Right lobe of liver (tissue), 6 donors: ENCODE measurements around the gene DICER1. TPM values are rescaled to one million over a fixed set of nuclear protein-coding genes. Genes with fewer than 3 reads are reported as not detected.

Experiments used
- ATAC-seq, 4 donors: fragments of 200-7000 bp; cut with Tn5 transposase; one replicate each; pipeline ENCODE4 v1.9.1; 2020; ENCODE audit warnings: mild to moderate bottlenecking in 4 of 4, moderate library complexity in 4 of 4
- DNase-seq, 3 donors: peaks; one replicate each; pipeline ENCODE4 v3.0.0-alpha.2; 2020
- H3K27ac ChIP-seq, 3 donors: fragments of 200-600 bp; one replicate each; pipeline ENCODE4 v1.8.0; 2022
- H3K27me3 ChIP-seq, 2 donors: fragments of 200-600 bp; one replicate each; pipeline ENCODE4 v1.8.0; 2022
- H3K36me3 ChIP-seq, 4 donors: fragments of 200-600 bp; sonication (generic) in 1 of 4; one replicate each; pipeline versions ENCODE4 v1.5.1 to v1.8.0; 2017 to 2022; ENCODE audit warnings: control low read depth in 1 of 4
- H3K4me1 ChIP-seq, 4 donors: fragments of 200-600 bp; sonication (generic) in 1 of 4; one replicate each; pipeline versions ENCODE4 v1.5.1 to v1.8.0; 2017 to 2022; ENCODE audit warnings: control low read depth in 1 of 4
- H3K4me3 ChIP-seq, 3 donors: fragments of 200-600 bp; one replicate each; pipeline ENCODE4 v1.8.0; 2022
- H3K9me3 ChIP-seq, 4 donors: fragments of 200-600 bp; sonication (generic) in 1 of 4; one replicate each; pipeline versions ENCODE4 v1.5.1 to v1.8.0; 2017 to 2022; ENCODE audit warnings: control low read depth in 1 of 4
- POLR2A ChIP-seq: fragments of 450-650 bp; IDR thresholded peaks from one replicate; pipeline ENCODE4 v1.6.1; 2017; ENCODE audit warnings: antibody characterized with exemption, mild to moderate bottlenecking
- WGBS: methylation state at CpG from one replicate; pipeline ENCODE4 v1.1.6; 2018; ENCODE audit warnings: low coverage, low lambda C conversion rate; ENCODE audit not compliant: insufficient coverage; ENCODE audit errors: missing lambda C conversion rate; 5-methylcytosine and 5-hydroxymethylcytosine counted together
- intact Hi-C, 2 donors: fragments of 100-400 bp; cut with DNase I; formaldehyde crosslinking; loops; one replicate each; pipeline versions ENCODE4 v1.11.2 to v1.14.1; 2022
- total RNA-seq, 6 experiments: library from RNA; depleted of rRNA in 2 of 6; stranded (reverse); fragments of >200 nt in 2 of 6; fragmentation: NEBNext Ultra II Directional in 3 of 6; extraction: Animal tissue kit (Norgen Biotek cat#: 25700) in 3 of 6; gene quantifications; one replicate each; pipeline versions ENCODE4 v1.1.0 to v1.2.4, GENCODE V29; 2016 to 2023
- TF ChIP-seq, protein P1 (sequence below), 4 donors: fragments of 200-600 bp in 3 of 4; fragments of 450-650 bp in 1 of 4; IDR thresholded peaks; one replicate each; pipeline versions ENCODE4 v1.5.1 to v1.8.0; 2016 to 2022; ENCODE audit warnings: antibody characterized with exemption in 4 of 4, mild to moderate bottlenecking in 2 of 4
- donor health status: DM: no; HTN: yes; CAD: no.
- donor health status: DM: no; HTN: no; CAD: no.
- donor health status: DM: no; HTN: no; CAD: no.
- donor health status: DM: no; HTN: yes; CAD: no.
- donor health status: DM: no; HTN: yes; CAD: no.

Gene DICER1
- total RNA-seq, 6 experiments from 2014 or later, result 27.6 to 47.9 (median 30.3) TPM

DNA sequence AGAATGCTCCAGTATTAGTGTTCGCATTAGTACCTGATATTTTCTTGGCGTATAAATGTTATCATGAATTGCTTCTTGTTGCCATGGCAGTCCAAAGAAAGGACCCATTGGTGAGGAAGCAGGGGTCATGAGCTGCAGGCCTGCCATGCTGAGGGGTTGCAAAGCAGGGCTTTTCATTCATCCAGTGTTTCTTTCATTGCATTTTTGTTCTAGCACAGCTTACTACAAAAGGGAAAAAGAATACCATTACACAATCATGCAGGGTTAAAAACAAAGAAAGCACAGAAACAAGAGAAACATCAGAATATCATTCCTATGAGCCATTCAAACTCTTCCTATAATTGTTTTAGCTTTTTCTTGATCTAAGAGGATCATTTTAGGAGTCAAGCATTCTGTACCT lies 24.0 kb downstream of the DICER1 start:
- Histone ChIP-seq H3K27ac (no peak overlapping the region), H3K36me3 (peaks cover 0 to 16% (median 5%) of the 10 kb centered on the region in 4 donors), H3K27me3 (no peaks in the 10 kb centered on the region), H3K4me1 (peaks cover 0 to 16% (median 0%) of the 10 kb centered on the region in 4 donors), H3K4me3 (no peak overlapping the region), H3K9me3 (no peaks in the 10 kb centered on the region)
- 74% methylated on average over 2 of the region's 2 CpGs for WGBS
- intact Hi-C loops, result no loop called here
- no peak for ATAC-seq
- DNase-seq, result no peak
- TF ChIP-seq POLR2A, result no peak
- TF ChIP-seq, protein P1, sequence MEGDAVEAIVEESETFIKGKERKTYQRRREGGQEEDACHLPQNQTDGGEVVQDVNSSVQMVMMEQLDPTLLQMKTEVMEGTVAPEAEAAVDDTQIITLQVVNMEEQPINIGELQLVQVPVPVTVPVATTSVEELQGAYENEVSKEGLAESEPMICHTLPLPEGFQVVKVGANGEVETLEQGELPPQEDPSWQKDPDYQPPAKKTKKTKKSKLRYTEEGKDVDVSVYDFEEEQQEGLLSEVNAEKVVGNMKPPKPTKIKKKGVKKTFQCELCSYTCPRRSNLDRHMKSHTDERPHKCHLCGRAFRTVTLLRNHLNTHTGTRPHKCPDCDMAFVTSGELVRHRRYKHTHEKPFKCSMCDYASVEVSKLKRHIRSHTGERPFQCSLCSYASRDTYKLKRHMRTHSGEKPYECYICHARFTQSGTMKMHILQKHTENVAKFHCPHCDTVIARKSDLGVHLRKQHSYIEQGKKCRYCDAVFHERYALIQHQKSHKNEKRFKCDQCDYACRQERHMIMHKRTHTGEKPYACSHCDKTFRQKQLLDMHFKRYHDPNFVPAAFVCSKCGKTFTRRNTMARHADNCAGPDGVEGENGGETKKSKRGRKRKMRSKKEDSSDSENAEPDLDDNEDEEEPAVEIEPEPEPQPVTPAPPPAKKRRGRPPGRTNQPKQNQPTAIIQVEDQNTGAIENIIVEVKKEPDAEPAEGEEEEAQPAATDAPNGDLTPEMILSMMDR (IDR thresholded peaks at IDR 0.05), result no peak

DNA sequence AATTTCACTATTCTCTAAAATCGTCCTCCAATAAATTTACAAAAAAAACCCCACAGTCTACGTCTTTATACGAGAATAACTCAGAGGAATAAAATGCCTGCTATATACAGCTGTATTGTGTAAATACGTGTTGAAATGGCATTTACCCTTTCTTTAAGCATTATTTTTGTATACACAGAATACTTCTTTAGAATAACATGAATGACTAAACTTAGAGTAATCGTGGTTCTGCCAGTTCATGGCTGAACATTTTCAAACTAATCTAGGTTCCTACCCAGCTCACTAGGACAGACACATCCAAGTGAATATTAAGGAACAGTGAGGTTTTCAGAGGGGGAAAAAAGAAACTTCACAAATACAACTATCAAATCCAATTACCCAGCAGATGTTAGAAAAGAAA lies 24.6 kb downstream of the DICER1 start:
- Histone ChIP-seq H3K27ac (no peak overlapping the region), H3K4me3 (no peak overlapping the region), H3K27me3 (no peaks in the 10 kb centered on the region), H3K9me3 (no peaks in the 10 kb centered on the region), H3K36me3 (peaks cover 0 to 16% (median 5%) of the 10 kb centered on the region in 4 donors), H3K4me1 (peaks cover 0 to 15% (median 0%) of the 10 kb centered on the region in 4 donors)
- no peak for DNase-seq
- intact Hi-C loops, result no loop called here
- WGBS, result 87% methylated on average over 5 of the region's 5 CpGs
- TF ChIP-seq, protein P1 (IDR thresholded peaks at IDR 0.05), result no peak
- TF ChIP-seq POLR2A, result no peak
- no peak for ATAC-seq

DNA sequence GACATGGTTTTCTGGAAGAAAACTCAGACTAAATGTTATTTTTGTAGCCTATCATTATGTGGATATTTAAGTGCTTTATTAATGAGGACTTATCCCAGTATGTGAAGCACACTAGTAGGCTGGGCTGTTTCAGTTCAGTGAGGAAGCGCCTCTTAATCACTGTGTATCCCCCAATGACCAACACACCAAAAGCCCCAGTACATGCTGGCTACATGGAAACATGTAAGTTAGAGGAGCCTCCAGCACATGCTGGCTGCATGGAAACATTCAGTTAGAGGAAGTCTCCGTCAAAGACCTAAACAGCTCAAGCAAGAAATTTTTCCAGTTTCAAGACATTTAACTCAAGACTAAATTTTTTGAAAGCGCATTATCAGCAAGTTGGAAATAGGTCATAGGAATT lies 26.8 kb downstream of the DICER1 start:
- no peak for ATAC-seq
- 96% methylated on average over 3 of the region's 3 CpGs for WGBS
- H3K9me3 ChIP-seq, result no peaks in the 10 kb centered on the region
- no peak for DNase-seq
- no peak overlapping the region for H3K27ac ChIP-seq
- TF ChIP-seq POLR2A, result no peak
- TF ChIP-seq, protein P1 (IDR thresholded peaks at IDR 0.05), result no peak
- intact Hi-C loops, result no loop called here
- H3K4me1 ChIP-seq, result peaks cover 0 to 24% (median 0%) of the 10 kb centered on the region in 4 donors
- H3K4me3 ChIP-seq, result no peak overlapping the region
- no peaks in the 10 kb centered on the region for H3K27me3 ChIP-seq
- peaks cover 0 to 16% (median 5%) of the 10 kb centered on the region in 4 donors for H3K36me3 ChIP-seq

DNA sequence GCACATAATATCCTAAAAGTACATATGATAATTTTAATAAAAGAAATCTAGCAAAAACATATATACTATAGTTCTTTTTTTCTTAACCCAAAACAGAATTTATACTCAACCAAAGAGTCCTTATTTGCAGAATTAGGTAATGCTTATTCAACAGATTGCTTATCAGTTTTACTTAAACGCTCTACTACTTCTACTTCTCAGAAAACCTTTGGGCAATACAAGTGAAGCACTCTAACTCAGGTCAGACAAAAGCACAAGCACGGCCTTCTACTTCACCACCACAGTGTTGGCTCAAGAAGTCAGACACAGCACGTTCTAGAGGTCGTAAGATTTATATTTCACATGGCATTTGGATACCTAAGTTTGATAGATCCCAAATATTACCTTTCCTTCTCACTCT lies 29.2 kb downstream of the DICER1 start:
- Histone ChIP-seq H3K36me3 (peaks cover 2 to 28% (median 16%) of the 10 kb centered on the region in 4 donors), H3K9me3 (no peaks in the 10 kb centered on the region), H3K27me3 (no peaks in the 10 kb centered on the region), H3K4me1 (peaks cover 0 to 18% (median 0%) of the 10 kb centered on the region in 4 donors), H3K4me3 (no peak overlapping the region), H3K27ac (peak overlapping the region in 1 of 3 donors; percentile 36)
- no peak for TF ChIP-seq POLR2A
- TF ChIP-seq, protein P1 (IDR thresholded peaks at IDR 0.05), result no peak
- WGBS, result 71% methylated on average over 4 of the region's 4 CpGs
- ATAC-seq (peak; percentile 67 to 84 (median 76)), DNase-seq (no peak)
- intact Hi-C loops, result no loop called here

DNA sequence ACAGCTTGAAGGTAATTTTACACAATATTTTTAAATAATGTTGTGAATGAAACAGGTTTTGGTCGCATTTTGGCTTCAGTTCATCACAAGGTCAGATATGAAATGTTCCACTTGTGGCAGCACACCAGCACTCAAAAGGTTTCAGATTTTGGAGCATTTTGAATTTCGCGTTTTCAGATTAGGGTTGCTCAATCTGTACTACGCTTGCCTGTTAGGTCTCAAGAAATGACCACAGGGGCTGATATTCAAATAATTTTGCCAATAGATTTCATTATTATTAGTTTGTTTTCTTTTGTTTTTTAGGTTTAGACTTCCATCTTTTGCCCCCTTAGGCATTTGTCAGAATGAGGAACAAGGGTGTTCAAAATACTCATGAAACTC lies 29.8 kb downstream of the DICER1 start:
- H3K9me3 ChIP-seq, result no peaks in the 10 kb centered on the region
- H3K27me3 ChIP-seq, result no peaks in the 10 kb centered on the region
- H3K4me3 ChIP-seq, result no peak overlapping the region
- intact Hi-C loops, result no loop called here
- H3K4me1 ChIP-seq, result peaks cover 0 to 18% (median 0%) of the 10 kb centered on the region in 4 donors
- peaks cover 2 to 22% (median 14%) of the 10 kb centered on the region in 4 donors for H3K36me3 ChIP-seq
- no peak overlapping the region for H3K27ac ChIP-seq
- TF ChIP-seq, protein P1 (IDR thresholded peaks at IDR 0.05), result no peak
- WGBS, result 27% methylated on average over 4 of the region's 4 CpGs
- no peak for DNase-seq
- ATAC-seq, result peak in 3 of 4 donors; percentile 33 to 57 (median 46)
